OCI-LY7 (cell line): ENCODE data around the gene UBL4A. TPM values are rescaled to one million over a fixed set of nuclear protein-coding genes. Genes with fewer than 3 reads are reported as not detected.
A peak's percentile ranks its signal among the peaks of the same experiment; 100 is the strongest.

ENCODE experiments used
- BruUV-seq: library from RNA; stranded (reverse); fragments of 400-500 nt; replicated peaks from 2 replicates; lab custom pipeline; 2021; lab: Mats Ljungman, UMichigan
- CTCF ChIA-PET: fragments of 300-600 bp; sonication (Branson Sonifier 250); formaldehyde crosslinking; loops from one replicate; lab custom pipeline; 2022; ENCODE audit warnings: antibody characterized with exemption; ENCODE audit not compliant: unreplicated experiment; lab: Charles Lee
- POLR2A ChIA-PET: fragments of 300-600 bp; sonication (Branson Sonifier 250); formaldehyde crosslinking; loops from one replicate; lab custom pipeline; 2022; ENCODE audit warnings: antibody characterized with exemption; lab: Charles Lee
- DNase-seq: peaks from one replicate; pipeline ENCODE4 v3.0.0-alpha.2; 2015; ENCODE audit warnings: low spot score
- H2AFZ ChIP-seq: fragments of 200-600 bp; sonication (generic), shearing (Covaris generic); 2 replicates; pipeline ENCODE4 v1.6.1; 2014; ENCODE audit warnings: mild to moderate bottlenecking, antibody characterized with exemption, low read length, moderate library complexity
- H3K27ac ChIP-seq: fragments of 200-600 bp; sonication (generic); 2 replicates; pipeline ENCODE4 v1.5.1; 2014; ENCODE audit warnings: mixed run types, low read depth, mild to moderate bottlenecking, moderate library complexity, low read length, inconsistent platforms; ENCODE audit not compliant: poor library complexity, severe bottlenecking
- H3K36me3 ChIP-seq: fragments of 200-600 bp; sonication (generic); 2 replicates; pipeline ENCODE4 v1.6.1; 2014; ENCODE audit warnings: mild to moderate bottlenecking, antibody characterized with exemption, low read length, moderate library complexity, mixed read lengths; ENCODE audit not compliant: insufficient read depth
- H3K4me1 ChIP-seq: fragments of 200-600 bp; sonication (generic); 2 replicates; pipeline ENCODE4 v1.5.1; 2014; ENCODE audit warnings: mild to moderate bottlenecking, low read length; ENCODE audit not compliant: insufficient read depth, poor library complexity, severe bottlenecking
- H3K4me2 ChIP-seq: fragments of 200-600 bp; sonication (generic); 2 replicates; pipeline ENCODE4 v1.6.1; 2014; ENCODE audit warnings: mild to moderate bottlenecking, low read length
- H3K4me3 ChIP-seq: fragments of 200-600 bp; sonication (generic); 2 replicates; pipeline ENCODE4 v1.5.1; 2014; ENCODE audit warnings: mild to moderate bottlenecking, low read depth, low read length; ENCODE audit not compliant: poor library complexity, severe bottlenecking
- H3K79me2 ChIP-seq: fragments of 200-600 bp; sonication (generic); 2 replicates; pipeline ENCODE4 v1.6.1; 2016; ENCODE audit warnings: low read depth, mild to moderate bottlenecking, low read length, moderate library complexity, mixed read lengths; ENCODE audit not compliant: insufficient read depth
- H3K9me2 ChIP-seq: fragments of 200-600 bp; sonication (generic); 2 replicates; pipeline ENCODE4 v1.6.1; 2016; ENCODE audit warnings: mild to moderate bottlenecking, low read length, mixed read lengths; ENCODE audit not compliant: insufficient read depth
- H3K9me3 ChIP-seq: fragments of 200-600 bp; sonication (generic); 2 replicates; pipeline ENCODE4 v1.6.1; 2014; ENCODE audit warnings: mild to moderate bottlenecking, mixed run types, low read length, mixed read lengths
- H4K20me1 ChIP-seq: fragments of 200-600 bp; sonication (generic); 2 replicates; pipeline ENCODE4 v1.6.1; 2014; ENCODE audit warnings: mild to moderate bottlenecking, antibody characterized with exemption, low read length, moderate library complexity, mixed read lengths; ENCODE audit not compliant: insufficient read depth
- CTCF ChIP-seq: fragments of 200-600 bp; sonication (generic); conservative IDR thresholded peaks from 2 replicates; pipeline ENCODE4 v1.5.1; 2014; ENCODE audit warnings: mild to moderate bottlenecking, antibody characterized with exemption, low read length, moderate library complexity, mixed read lengths
- EZH2phosphoT487 ChIP-seq: fragments of 200-600 bp; sonication (generic); IDR thresholded peaks from 2 replicates; pipeline ENCODE4 v1.6.1; 2018; ENCODE audit warnings: low read depth, borderline replicate concordance, mild to moderate bottlenecking, mixed run types, antibody characterized with exemption, low read length, moderate library complexity, mixed read lengths
- intact Hi-C: fragments of 100-400 bp; cut with micrococcal nuclease; formaldehyde crosslinking; loops from one replicate; pipeline ENCODE4 v1.10.0; 2022; ENCODE audit not compliant: unreplicated experiment
- total RNA-seq, 2 experiments: library from RNA; depleted of rRNA in 1 of 2; stranded (reverse); fragments of >200 nt in 1 of 2; shearing (Covaris generic) in 1 of 2; gene quantifications; 2 replicates each; pipeline ENCODE4 v1.2.3, GENCODE V29; 2014 to 2022

Gene UBL4A
- total RNA-seq, 2 experiments from 2014 or later = 49.7 to 89.9 TPM

- Histone ChIP-seq H3K27ac (no peak overlapping the region), H3K9me2 (no peaks in the 10 kb centered on the region), H4K20me1 (no peaks in the 10 kb centered on the region), H3K4me2 (no peak overlapping the region), H2AFZ (no peak overlapping the region), H3K36me3 (no peaks in the 10 kb centered on the region), H3K79me2 (no peaks in the 10 kb centered on the region), H3K4me3 (no peak overlapping the region), H3K9me3 (no peaks in the 10 kb centered on the region), H3K4me1 (peaks cover 13% of the 10 kb centered on the region)
- intact Hi-C loops = loop anchor here (5.0 kb wide), 1 partner anchor 42 kb away; the partner anchor contains the start of gene LAGE3
- POLR2A ChIA-PET = no interaction called here
- DNase-seq = no peak
- CTCF ChIA-PET = no interaction called here
- BruUV-seq = no TSS peak
- TF ChIP-seq EZH2phosphoT487 (no peak), CTCF (no peak)
These were observed 33.0 kb upstream of the UBL4A start for GRCh38 chrX:154519389-154519788.

- no peaks in the 10 kb centered on the region for H3K36me3 ChIP-seq
- H3K9me2 ChIP-seq = no peaks in the 10 kb centered on the region
- intact Hi-C loops = loop anchor here (5.0 kb wide), 1 partner anchor 40 kb away; the partner anchor contains the start of gene LAGE3
- H2AFZ ChIP-seq = no peak overlapping the region
- TF ChIP-seq EZH2phosphoT487 = no peak
- TF ChIP-seq CTCF = no peak
- H3K4me2 ChIP-seq = peak overlapping the region; percentile 79
- H3K79me2 ChIP-seq = no peaks in the 10 kb centered on the region
- ChIA-PET CTCF (interaction anchor here (1.4 kb wide), 1 partner anchor 10 kb away, joined by 3 read pairs; no protein-coding TSS in a partner anchor), POLR2A (interaction anchor here (0.9 to 1.2 kb wide), 3 partner anchors 21 to 30 kb away, joined by 3 to 5 read pairs (median 3); partner anchors contain the start of genes SLC10A3 and UBL4A)
- no peaks in the 10 kb centered on the region for H3K9me3 ChIP-seq
- H4K20me1 ChIP-seq = no peaks in the 10 kb centered on the region
- no peak overlapping the region for H3K4me3 ChIP-seq
- no peak overlapping the region for H3K27ac ChIP-seq
- BruUV-seq = no TSS peak
- peaks cover 13% of the 10 kb centered on the region for H3K4me1 ChIP-seq
- no peak for DNase-seq
These were observed 30.8 kb upstream of the UBL4A start for GRCh38 chrX:154517101-154517781.
